OCI-LY1 (cell line): Measurements from ENCODE around the gene ATXN1L.
"Not testable (repeated sequence)": the region's sequence is repeated elsewhere in the genome, so short reads cannot be mapped to it uniquely, and the experiment has no call there.

Experiments
- H2AFZ ChIP-seq: fragments of 200-600 bp; sonication (generic), shearing (Covaris generic); 2 replicates; pipeline ENCODE4 v1.6.0; 2014; ENCODE audit warnings: antibody characterized with exemption, mild to moderate bottlenecking, low read length
- H3F3A ChIP-seq: fragments of 200-600 bp; sonication (generic), shearing (Covaris generic); 2 replicates; pipeline ENCODE4 v1.6.0; 2014; ENCODE audit warnings: mild to moderate bottlenecking, antibody characterized with exemption, low read length, moderate library complexity; ENCODE audit not compliant: insufficient read depth
- H3K27ac ChIP-seq: fragments of 200-600 bp; sonication (generic); 2 replicates; pipeline ENCODE4 v1.5.1; 2014; ENCODE audit warnings: low read length, mixed run types, mild to moderate bottlenecking, low read depth; ENCODE audit not compliant: poor library complexity, severe bottlenecking
- H3K27me3 ChIP-seq: fragments of 200-600 bp; sonication (generic); 2 replicates; pipeline ENCODE4 v1.6.0; 2014; ENCODE audit warnings: antibody characterized with exemption, mild to moderate bottlenecking, low read length, moderate library complexity; ENCODE audit not compliant: insufficient read depth
- H3K36me3 ChIP-seq: fragments of 200-600 bp; sonication (generic); 2 replicates; pipeline ENCODE4 v1.6.1; 2014; ENCODE audit warnings: mild to moderate bottlenecking, antibody characterized with exemption, low read length, moderate library complexity, mixed read lengths; ENCODE audit not compliant: insufficient read depth
- H3K4me1 ChIP-seq: fragments of 200-600 bp; sonication (generic); 2 replicates; pipeline ENCODE4 v1.5.1; 2014; ENCODE audit warnings: mild to moderate bottlenecking, low read length, moderate library complexity; ENCODE audit not compliant: insufficient read depth, severe bottlenecking
- H3K4me2 ChIP-seq: fragments of 200-600 bp; sonication (generic), shearing (Covaris generic); 2 replicates; pipeline ENCODE4 v1.6.1; 2014; ENCODE audit warnings: low read length
- H3K4me3 ChIP-seq: fragments of 200-600 bp; sonication (generic); 2 replicates; pipeline ENCODE4 v1.5.1; 2014; ENCODE audit warnings: low read length, low read depth, mild to moderate bottlenecking, mixed read lengths; ENCODE audit not compliant: poor library complexity, severe bottlenecking
- H3K79me2 ChIP-seq: fragments of 200-600 bp; shearing (Covaris generic); 2 replicates; pipeline ENCODE4 v1.6.1; 2016; ENCODE audit warnings: mixed run types, low read length, mixed read lengths; ENCODE audit not compliant: insufficient read depth
- H3K9ac ChIP-seq: fragments of 200-600 bp; sonication (generic), shearing (Covaris generic); 2 replicates; pipeline ENCODE4 v1.6.1; 2014; ENCODE audit warnings: mild to moderate bottlenecking, low read length, mixed read lengths
- H3K9me2 ChIP-seq: fragments of 200-600 bp; sonication (generic), shearing (Covaris generic); 2 replicates; pipeline ENCODE4 v1.6.1; 2014; ENCODE audit warnings: low read depth, mild to moderate bottlenecking, low read length, mixed read lengths
- H3K9me3 ChIP-seq: fragments of 200-600 bp; shearing (Covaris generic); 2 replicates; pipeline ENCODE4 v1.6.1; 2014; ENCODE audit warnings: low read length, mixed read lengths
- H4K20me1 ChIP-seq: fragments of 200-600 bp; sonication (generic), shearing (Covaris generic); 2 replicates; pipeline ENCODE4 v1.6.0; 2016; ENCODE audit warnings: mild to moderate bottlenecking, low read length; ENCODE audit not compliant: insufficient read depth
- CTCF ChIP-seq: fragments of 200-600 bp; sonication (generic), shearing (Covaris generic); IDR thresholded peaks from 2 replicates; pipeline ENCODE4 v1.5.1; 2017; ENCODE audit warnings: mild to moderate bottlenecking, antibody characterized with exemption, low read length, moderate library complexity, mixed read lengths
- EZH2 ChIP-seq: fragments of 200-600 bp; sonication (generic), shearing (Covaris generic); IDR thresholded peaks from 2 replicates; pipeline ENCODE4 v1.8.0; 2017; ENCODE audit warnings: borderline replicate concordance, mixed run types, mild to moderate bottlenecking, antibody characterized with exemption, low read length, moderate library complexity, mixed read lengths

ATXN1L gene

GRCh38 chr16:71865173-71865863 is 19.5 kb downstream of the ATXN1L start:
- no peaks in the 10 kb centered on the region for H3F3A ChIP-seq
- TF ChIP-seq EZH2 = no peak
- no peak for TF ChIP-seq CTCF
- no peak overlapping the region for H3K27ac ChIP-seq
- H4K20me1 ChIP-seq = no peaks in the 10 kb centered on the region
- no peak overlapping the region for H2AFZ ChIP-seq
- no peaks in the 10 kb centered on the region for H3K4me1 ChIP-seq
- no peaks in the 10 kb centered on the region for H3K9me3 ChIP-seq
- no peak overlapping the region for H3K4me3 ChIP-seq
- H3K4me2 ChIP-seq = no peak overlapping the region
- no peaks in the 10 kb centered on the region for H3K9me2 ChIP-seq
- H3K79me2 ChIP-seq = no peaks in the 10 kb centered on the region
- H3K27me3 ChIP-seq = no peaks in the 10 kb centered on the region
- peaks cover 24% of the 10 kb centered on the region for H3K36me3 ChIP-seq
- H3K9ac ChIP-seq = no peak overlapping the region

GRCh38 chr16:71867175-71867574 is 21.4 kb downstream of the ATXN1L start:
- not testable (repeated sequence) for H4K20me1 ChIP-seq, H3K4me2 ChIP-seq, H3K4me1 ChIP-seq, H2AFZ ChIP-seq, H3K79me2 ChIP-seq, H3K27ac ChIP-seq, H3K9me2 ChIP-seq, H3K9me3 ChIP-seq, H3K27me3 ChIP-seq, H3K4me3 ChIP-seq, H3F3A ChIP-seq, H3K9ac ChIP-seq
- peaks cover 18% of the 10 kb centered on the region for H3K36me3 ChIP-seq

- Histone ChIP-seq H3K4me2 (no peak overlapping the region), H3K9me3 (no peaks in the 10 kb centered on the region)
- TF ChIP-seq CTCF = no peak
- no peak for TF ChIP-seq EZH2
Measured at GRCh38 chr16:71867939-71868338, 22.2 kb downstream of the ATXN1L start.

GRCh38 chr16:71869089-71869488 is 23.3 kb downstream of the ATXN1L start:
- Histone ChIP-seq H3K9me2 (no peaks in the 10 kb centered on the region), H3K4me3 (no peak overlapping the region), H3K79me2 (no peaks in the 10 kb centered on the region), H3K9me3 (no peaks in the 10 kb centered on the region), H3K4me1 (no peaks in the 10 kb centered on the region), H3K27me3 (no peaks in the 10 kb centered on the region), H3K9ac (no peak overlapping the region), H3F3A (no peaks in the 10 kb centered on the region), H3K27ac (no peak overlapping the region), H3K4me2 (no peak overlapping the region), H2AFZ (no peak overlapping the region), H4K20me1 (no peaks in the 10 kb centered on the region), H3K36me3 (peaks cover 12% of the 10 kb centered on the region)
- TF ChIP-seq EZH2 = no peak

More at GRCh38 chr16:71867939-71868338, 22.2 kb downstream of the ATXN1L start:
- no peaks in the 10 kb centered on the region for H4K20me1 ChIP-seq
- H3K27ac ChIP-seq = no peak overlapping the region
- H3K36me3 ChIP-seq = peaks cover 18% of the 10 kb centered on the region
- no peaks in the 10 kb centered on the region for H3K9me2 ChIP-seq
- no peak overlapping the region for H2AFZ ChIP-seq
- no peaks in the 10 kb centered on the region for H3K27me3 ChIP-seq
- H3F3A ChIP-seq = no peaks in the 10 kb centered on the region
- no peak overlapping the region for H3K4me3 ChIP-seq
- H3K79me2 ChIP-seq = no peaks in the 10 kb centered on the region
- no peak overlapping the region for H3K9ac ChIP-seq
- H3K4me1 ChIP-seq = no peaks in the 10 kb centered on the region
